ENCODE results near the gene ENOX1.
A peak's percentile ranks its signal among the peaks of the same experiment; 100 is the strongest.
"Not testable (repeated sequence)": the region's sequence is repeated elsewhere in the genome, so short reads cannot be mapped to it uniquely, and the experiment has no call there.

The ENOX1 gene

GRCh38 chr13:43354153-43354945, 432.4 kb downstream of the ENOX1 start:
- no peak overlapping the region for H3K4me3 ChIP-seq (ENCODE audit: low read length)
- peak; percentile 55 for DNase-seq (ENCODE audit: low read depth)
- TF ChIP-seq CTCF (conservative IDR thresholded peaks at IDR 0.05; ENCODE audit: low read length), result no peak

- no peak for DNase-seq (ENCODE audit: low read depth)
- no peak for TF ChIP-seq CTCF (conservative IDR thresholded peaks at IDR 0.05; ENCODE audit: low read length)
These were observed 433.1 kb downstream of the ENOX1 start for GRCh38 chr13:43353631-43354030.

GRCh38 chr13:43351612-43352011, 435.2 kb downstream of the ENOX1 start:
- H3K4me3 ChIP-seq (ENCODE audit: low read length); DNase-seq (ENCODE audit: low read depth): not testable (repeated sequence)

More at GRCh38 chr13:43353631-43354030, 433.1 kb downstream of the ENOX1 start:
- no peak overlapping the region for H3K4me3 ChIP-seq (ENCODE audit: low read length)

DNA sequence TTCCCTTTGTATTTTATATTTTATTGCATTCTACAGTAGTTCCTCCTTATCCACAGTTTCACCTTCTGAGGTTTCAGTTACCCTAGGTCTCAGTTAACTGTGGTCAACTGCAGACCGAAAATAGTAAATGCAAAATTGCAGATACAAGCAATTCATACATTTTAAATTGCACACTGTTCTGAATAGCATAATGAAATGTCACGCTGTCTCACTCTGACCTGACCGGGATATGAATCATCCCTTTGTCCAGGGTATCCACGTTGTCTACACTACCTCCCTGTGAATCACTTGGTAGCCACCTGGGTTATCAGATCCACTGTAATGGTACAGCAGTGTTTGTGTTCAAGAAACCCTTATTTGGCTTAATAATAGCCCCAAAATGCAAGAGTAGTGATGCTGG, 438.4 kb downstream of the ENOX1 start:
- no peak for DNase-seq (ENCODE audit: low read depth)
- H3K4me3 ChIP-seq (ENCODE audit: low read length), result no peak overlapping the region
- TF ChIP-seq CTCF (conservative IDR thresholded peaks at IDR 0.05; ENCODE audit: low read length), result no peak

DNA sequence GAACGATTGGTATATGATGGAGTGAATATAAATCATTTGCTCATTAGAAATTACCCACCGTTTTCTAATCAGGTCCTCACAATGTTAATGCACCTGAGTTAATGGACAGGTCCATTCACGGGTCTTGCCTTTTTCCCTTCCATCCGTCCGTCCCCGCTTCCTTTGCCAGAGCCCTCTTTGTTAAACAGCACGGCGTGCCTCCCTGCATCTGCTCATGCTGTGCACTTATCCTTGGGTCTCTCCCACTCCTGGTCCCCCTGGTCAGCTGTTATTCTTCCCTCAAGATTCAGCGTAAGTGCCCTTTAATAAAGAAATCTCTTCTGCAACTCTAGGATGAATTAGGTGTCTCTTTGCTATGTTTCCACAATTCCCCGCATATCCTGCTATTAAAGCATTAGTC, 438.9 kb downstream of the ENOX1 start:
- no peak overlapping the region for H3K4me3 ChIP-seq (ENCODE audit: low read length)
- no peak for TF ChIP-seq CTCF (conservative IDR thresholded peaks at IDR 0.05; ENCODE audit: low read length)
- DNase-seq (ENCODE audit: low read depth), result no peak

GRCh38 chr13:43346427-43346826, 440.3 kb downstream of the ENOX1 start:
- TF ChIP-seq CTCF (conservative IDR thresholded peaks at IDR 0.05; ENCODE audit: low read length), result no peak
- no peak for DNase-seq (ENCODE audit: low read depth)
- H3K4me3 ChIP-seq (ENCODE audit: low read length), result no peak overlapping the region

- no peak overlapping the region for H3K4me3 ChIP-seq (ENCODE audit: low read length)
- no peak for TF ChIP-seq CTCF (conservative IDR thresholded peaks at IDR 0.05; ENCODE audit: low read length)
- DNase-seq (ENCODE audit: low read depth), result no peak
These were observed 443.1 kb downstream of the ENOX1 start for GRCh38 chr13:43343645-43344044.
